Activated CD4-positive, alpha-beta T cell treated with anti-CD3 and anti-CD28 coated beads, Interleukin-2, amount 50 U/mL, for 48 hours (primary cell): Measurements from ENCODE around the gene TP53TG3.
"Not testable (repeated sequence)": the region's sequence is repeated elsewhere in the genome, so short reads cannot be mapped to it uniquely, and the experiment has no call there.

ENCODE experiments used
- DNase-seq, 2 experiments: peaks; one replicate each; pipeline ENCODE4 v3.0.0-alpha.2; 2020

The TP53TG3 gene, protein sequence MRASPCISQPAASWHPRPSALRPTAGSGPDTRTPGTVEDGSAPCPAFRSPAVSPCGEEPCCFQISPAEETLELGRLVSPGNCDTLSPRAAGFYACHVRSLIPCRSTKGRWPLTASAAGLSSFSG

GRCh38 chr16:32676065-32676464 is at the start of gene TP53TG3:
TSS of gene TP53TG3 (minus strand) at chr16:32676165. CDS start at chr16:32676097, 68 bp downstream.
- not testable (repeated sequence) for DNase-seq

DNA sequence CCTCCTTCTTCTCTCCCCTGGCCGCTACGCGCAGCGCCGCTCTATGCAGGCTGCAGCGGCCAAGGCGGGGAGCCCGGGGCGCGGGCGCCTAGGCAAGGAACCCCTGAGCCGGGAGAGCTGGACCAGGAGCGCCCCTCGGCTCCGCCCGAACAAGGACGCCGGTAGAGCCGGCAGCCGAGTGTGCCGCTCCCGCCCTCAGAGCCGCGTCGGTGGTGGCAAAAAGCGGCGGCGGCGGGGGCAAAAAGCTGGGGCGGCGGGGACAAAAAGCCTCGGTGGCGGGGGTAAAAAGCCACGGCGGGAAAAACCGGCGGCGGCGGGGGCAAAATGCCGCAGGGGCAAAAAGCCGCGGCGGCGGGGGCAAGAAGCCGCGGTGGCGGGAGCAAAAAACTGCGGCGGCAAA is 25.1 kb downstream of the TP53TG3 start:
- not testable (repeated sequence) for DNase-seq

DNA sequence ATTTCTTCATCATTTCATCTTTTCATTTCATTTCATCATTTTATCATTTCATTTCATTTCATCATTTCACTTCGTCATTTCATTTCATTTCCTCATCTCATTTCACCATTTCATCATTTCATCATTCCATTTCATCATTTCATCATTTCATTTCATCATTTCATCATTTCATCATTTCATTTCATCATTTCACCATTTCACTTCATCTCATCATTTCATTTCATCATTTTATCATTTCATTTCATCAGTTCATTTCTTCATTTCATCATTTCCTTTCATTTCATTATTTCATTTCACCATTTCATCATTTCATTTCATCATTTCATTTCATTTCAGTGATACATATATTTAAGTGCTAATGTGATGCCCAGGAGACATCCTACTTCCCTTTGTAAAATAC is 28.4 kb downstream of the TP53TG3 start:
- not testable (repeated sequence) for DNase-seq

DNA sequence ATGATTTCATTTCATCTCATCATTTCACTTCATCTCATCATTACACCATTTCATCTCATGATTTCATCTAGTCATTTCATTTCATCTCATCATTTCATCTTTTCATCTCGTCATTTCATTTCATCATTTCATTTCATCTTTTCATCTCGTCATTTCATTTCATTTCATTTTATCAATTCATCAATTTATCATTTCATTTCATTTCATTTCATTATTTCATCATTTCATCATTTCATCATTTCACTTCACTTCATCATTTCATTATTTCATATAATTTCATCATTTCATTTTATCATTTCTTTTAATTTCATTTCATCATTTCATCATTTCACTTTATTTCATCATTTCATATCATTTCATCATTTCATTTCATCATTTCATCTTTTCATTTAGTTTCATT is 29.2 kb downstream of the TP53TG3 start:
- DNase-seq: not testable (repeated sequence)

DNA sequence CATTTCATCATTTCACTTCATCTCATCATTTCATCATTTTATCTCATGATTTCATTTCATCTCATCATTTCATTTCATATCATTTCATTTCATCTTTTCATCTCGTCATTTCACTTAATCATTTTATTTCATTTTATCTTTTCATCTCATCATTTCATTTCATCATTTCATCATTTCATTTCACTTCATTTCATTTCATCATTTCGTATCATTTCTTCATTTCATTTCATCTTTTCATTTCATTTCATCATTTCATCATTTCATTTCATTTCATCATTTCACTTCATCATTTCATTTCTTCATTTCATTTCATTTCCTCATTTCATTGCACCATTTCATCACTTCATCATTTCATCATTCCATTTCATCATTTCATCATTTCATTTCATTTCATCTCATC is 29.8 kb downstream of the TP53TG3 start:
- DNase-seq: not testable (repeated sequence)

GRCh38 chr16:32645278-32645908 is 30.6 kb downstream of the TP53TG3 start:
- not testable (repeated sequence) for DNase-seq

GRCh38 chr16:32644715-32645114 is 31.2 kb downstream of the TP53TG3 start:
- DNase-seq: not testable (repeated sequence)

DNA sequence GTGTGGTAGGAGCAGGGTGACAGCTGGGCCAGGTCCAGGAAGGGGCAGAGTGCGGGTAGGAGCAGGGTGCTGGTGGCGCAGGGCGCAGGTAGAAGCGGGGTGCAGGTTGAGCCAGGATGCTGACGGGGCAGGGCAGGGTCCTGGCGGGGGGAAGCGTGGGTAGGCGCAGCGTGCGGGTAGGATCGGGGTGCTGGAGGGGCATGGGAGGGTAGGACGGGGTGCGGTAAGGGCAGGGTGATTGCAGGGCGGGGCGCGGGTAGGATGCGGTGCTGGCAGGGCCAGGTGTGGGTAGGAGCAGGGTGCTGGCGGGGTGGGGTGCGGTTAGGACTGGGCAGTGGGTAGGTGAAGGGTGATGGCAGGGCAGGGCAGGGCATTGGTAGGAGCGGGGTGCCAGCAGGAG is 38.4 kb downstream of the TP53TG3 start:
- DNase-seq: not testable (repeated sequence)

- DNase-seq: not testable (repeated sequence)
Measured at GRCh38 chr16:32632096-32632495, 43.9 kb downstream of the TP53TG3 start.
